Ishikawa (cell line): Measurements from ENCODE around the gene THBS4.

Experiments
- EGR1 ChIP-seq: IDR thresholded peaks from 2 replicates; pipeline ENCODE4 v1.6.1; 2012
- EP300 ChIP-seq: IDR thresholded peaks from 2 replicates; pipeline ENCODE4 v1.6.1; 2012; ENCODE audit warnings: borderline replicate concordance
- TAF1 ChIP-seq: IDR thresholded peaks from 2 replicates; pipeline ENCODE4 v1.6.1; 2012; ENCODE audit warnings: low read depth, mild to moderate bottlenecking
- TEAD4 ChIP-seq: IDR thresholded peaks from 2 replicates; pipeline ENCODE4 v1.6.1; 2012
- ZBTB7A ChIP-seq: IDR thresholded peaks from 2 replicates; pipeline ENCODE4 v1.6.1; 2012; ENCODE audit warnings: low read depth
- TF ChIP-seq, protein P1 (sequence below): IDR thresholded peaks from 2 replicates; pipeline ENCODE4 v1.6.1; 2012

DNA sequence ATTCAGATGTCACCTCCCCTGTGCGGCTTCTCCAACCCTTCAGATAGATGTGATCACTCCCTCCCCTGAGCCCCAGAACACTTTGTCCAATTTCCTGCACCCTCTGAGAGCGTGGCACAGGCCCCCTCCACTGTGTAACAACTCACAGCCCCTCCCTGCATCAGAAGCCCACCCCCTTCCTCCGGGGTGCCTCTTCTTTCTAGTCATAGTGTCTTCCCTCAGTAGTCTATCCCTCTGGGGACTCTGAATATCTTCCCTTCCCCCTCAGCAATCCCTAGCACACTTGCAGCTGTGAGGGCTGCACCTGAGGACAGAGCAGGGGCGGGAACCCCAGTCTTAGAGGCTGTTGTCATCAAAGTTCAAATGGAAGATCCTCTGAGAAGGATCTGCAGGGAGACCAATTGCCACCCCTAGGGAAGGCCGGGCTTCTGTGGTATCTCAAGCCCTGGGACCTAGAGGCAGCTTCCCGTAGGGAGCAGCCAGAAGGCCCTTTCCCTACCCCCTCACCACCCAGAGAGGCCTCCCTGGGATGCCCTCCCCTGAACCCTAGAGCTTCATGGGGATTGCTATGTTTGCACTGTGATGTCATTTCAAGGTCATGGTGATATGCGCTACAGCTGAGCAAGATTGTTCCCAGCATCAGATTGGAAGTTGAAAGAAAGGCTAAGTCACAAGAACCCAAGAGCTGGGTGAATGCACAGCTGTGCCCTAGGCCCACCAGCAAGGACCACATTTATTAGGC is 70.7 kb downstream of the THBS4 start:
- TF ChIP-seq EP300 (no peak), ZBTB7A (no peak), TEAD4 (no peak), EGR1 (no peak), TAF1 (no peak)
- TF ChIP-seq, protein P1, sequence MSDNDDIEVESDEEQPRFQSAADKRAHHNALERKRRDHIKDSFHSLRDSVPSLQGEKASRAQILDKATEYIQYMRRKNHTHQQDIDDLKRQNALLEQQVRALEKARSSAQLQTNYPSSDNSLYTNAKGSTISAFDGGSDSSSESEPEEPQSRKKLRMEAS, result no peak
